ENCODE measurements around the gene RAP1GAP2.

The RAP1GAP2 gene

DNA sequence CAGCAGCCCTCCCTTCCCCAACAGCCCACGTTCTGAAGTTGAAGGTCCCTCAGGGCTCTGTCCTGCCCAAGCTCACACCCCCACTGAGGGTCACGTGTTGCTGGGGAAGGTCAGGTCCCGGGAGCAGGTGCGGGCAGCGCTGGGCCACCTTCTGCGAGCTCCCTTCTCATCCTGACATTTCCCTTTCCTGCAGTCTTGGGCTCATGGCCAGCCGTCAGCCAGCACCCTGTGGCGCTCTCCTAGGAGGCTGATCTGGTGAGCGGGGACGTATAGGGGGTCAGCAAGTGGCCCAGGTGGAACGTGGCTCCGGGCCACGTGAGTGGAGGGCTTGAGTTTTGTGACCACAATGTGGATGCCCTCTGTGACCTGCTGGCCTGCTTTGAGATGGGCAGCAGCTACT, 73.4 kb downstream of the RAP1GAP2 start (continued):
- TF ChIP-seq ZNF510 (tag by site-specific recombination; IDR thresholded peaks at IDR 0.05; ENCODE audit: insufficient replicate concordance) (no peak), ZNF354C (tag by site-specific recombination; IDR thresholded peaks at IDR 0.05; ENCODE audit: borderline replicate concordance, low read depth) (no peak), ZNF341 (tag by site-specific recombination; IDR thresholded peaks at IDR 0.05; ENCODE audit: low read depth) (no peak), ZNF324 (tag by site-specific recombination; IDR thresholded peaks at IDR 0.05) (no peak), ZNF629 (tag by site-specific recombination; IDR thresholded peaks at IDR 0.05) (no peak)
- TF ChIP-seq, protein P1, sequence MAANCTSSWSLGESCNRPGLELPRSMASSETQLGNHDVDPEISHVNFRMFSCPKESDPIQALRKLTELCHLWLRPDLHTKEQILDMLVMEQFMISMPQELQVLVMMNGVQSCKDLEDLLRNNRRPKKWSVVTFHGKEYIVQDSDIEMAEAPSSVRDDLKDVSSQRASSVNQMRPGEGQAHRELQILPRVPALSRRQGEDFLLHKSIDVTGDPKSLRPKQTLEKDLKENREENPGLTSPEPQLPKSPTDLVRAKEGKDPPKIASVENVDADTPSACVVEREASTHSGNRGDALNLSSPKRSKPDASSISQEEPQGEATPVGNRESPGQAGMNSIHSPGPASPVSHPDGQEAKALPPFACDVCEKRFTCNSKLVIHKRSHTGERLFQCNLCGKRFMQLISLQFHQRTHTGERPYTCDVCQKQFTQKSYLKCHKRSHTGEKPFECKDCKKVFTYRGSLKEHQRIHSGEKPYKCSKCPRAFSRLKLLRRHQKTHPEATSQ (tag by site-specific recombination; IDR thresholded peaks at IDR 0.05) = no peak
- TF ChIP-seq, protein P2, sequence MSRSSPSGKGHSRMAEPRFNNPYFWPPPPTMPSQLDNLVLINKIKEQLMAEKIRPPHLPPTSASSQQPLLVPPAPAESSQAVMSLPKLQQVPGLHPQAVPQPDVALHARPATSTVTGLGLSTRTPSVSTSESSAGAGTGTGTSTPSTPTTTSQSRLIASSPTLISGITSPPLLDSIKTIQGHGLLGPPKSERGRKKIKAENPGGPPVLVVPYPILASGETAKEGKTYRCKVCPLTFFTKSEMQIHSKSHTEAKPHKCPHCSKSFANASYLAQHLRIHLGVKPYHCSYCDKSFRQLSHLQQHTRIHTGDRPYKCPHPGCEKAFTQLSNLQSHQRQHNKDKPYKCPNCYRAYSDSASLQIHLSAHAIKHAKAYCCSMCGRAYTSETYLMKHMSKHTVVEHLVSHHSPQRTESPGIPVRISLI (tag by site-specific recombination; IDR thresholded peaks at IDR 0.05) = no peak

DNA sequence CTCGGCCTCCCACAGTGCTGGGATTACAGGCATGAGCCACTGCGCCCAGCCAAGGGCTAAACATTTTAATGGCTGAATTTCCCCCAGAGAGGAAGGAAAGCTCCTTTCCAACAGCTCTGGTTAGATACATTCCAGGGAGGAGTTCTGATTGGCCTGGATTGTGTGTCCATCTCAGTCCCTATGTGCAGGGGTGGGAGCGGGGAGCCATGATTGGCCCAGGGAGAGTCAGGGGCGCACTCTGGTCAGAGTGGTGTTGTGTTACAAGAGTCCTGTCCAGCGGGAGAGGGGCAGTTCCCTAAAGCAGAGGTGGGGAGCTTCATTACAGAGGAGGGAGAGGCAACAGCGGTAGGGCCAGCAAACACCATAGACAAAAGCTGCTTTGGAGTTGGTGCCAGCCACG, 75.0 kb downstream of the RAP1GAP2 start:
- Histone ChIP-seq H3K9me3 (ENCODE audit: control insufficient read depth, insufficient read depth, low read depth, low read length) (no peaks in the 10 kb centered on the region), H3K4me1 (ENCODE audit: control insufficient read depth, insufficient read depth, low read length) (no peaks in the 10 kb centered on the region), H3K4me3 (ENCODE audit: low read depth, low read length) (no peak overlapping the region), H3K36me3 (ENCODE audit: control insufficient read depth in 2 of 2, insufficient read depth in 1 of 2, low read length in 2 of 2) (no peaks in the 10 kb centered on the region), H3K27ac (ENCODE audit: extremely low read depth, low read depth, low read length) (no peak overlapping the region)
- ChIA-PET CTCF (interaction anchor here (1.1 to 1.5 kb wide), 2 partner anchors 21 to 23 kb away, joined by 3 to 4 read pairs; no protein-coding TSS in a partner anchor), POLR2A (no interaction called here)
- no peak for TF ChIP-seq ZNF621 (tag by site-specific recombination; IDR thresholded peaks at IDR 0.05)
- TF ChIP-seq ZNF843 (tag by site-specific recombination; IDR thresholded peaks at IDR 0.05) = no peak
- TF ChIP-seq SCRT2 (tag by site-specific recombination; IDR thresholded peaks at IDR 0.05) = no peak
- TF ChIP-seq, protein P3, sequence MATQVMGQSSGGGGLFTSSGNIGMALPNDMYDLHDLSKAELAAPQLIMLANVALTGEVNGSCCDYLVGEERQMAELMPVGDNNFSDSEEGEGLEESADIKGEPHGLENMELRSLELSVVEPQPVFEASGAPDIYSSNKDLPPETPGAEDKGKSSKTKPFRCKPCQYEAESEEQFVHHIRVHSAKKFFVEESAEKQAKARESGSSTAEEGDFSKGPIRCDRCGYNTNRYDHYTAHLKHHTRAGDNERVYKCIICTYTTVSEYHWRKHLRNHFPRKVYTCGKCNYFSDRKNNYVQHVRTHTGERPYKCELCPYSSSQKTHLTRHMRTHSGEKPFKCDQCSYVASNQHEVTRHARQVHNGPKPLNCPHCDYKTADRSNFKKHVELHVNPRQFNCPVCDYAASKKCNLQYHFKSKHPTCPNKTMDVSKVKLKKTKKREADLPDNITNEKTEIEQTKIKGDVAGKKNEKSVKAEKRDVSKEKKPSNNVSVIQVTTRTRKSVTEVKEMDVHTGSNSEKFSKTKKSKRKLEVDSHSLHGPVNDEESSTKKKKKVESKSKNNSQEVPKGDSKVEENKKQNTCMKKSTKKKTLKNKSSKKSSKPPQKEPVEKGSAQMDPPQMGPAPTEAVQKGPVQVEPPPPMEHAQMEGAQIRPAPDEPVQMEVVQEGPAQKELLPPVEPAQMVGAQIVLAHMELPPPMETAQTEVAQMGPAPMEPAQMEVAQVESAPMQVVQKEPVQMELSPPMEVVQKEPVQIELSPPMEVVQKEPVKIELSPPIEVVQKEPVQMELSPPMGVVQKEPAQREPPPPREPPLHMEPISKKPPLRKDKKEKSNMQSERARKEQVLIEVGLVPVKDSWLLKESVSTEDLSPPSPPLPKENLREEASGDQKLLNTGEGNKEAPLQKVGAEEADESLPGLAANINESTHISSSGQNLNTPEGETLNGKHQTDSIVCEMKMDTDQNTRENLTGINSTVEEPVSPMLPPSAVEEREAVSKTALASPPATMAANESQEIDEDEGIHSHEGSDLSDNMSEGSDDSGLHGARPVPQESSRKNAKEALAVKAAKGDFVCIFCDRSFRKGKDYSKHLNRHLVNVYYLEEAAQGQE (tag by site-specific recombination; IDR thresholded peaks at IDR 0.05) = no peak
- TF ChIP-seq, protein P1 (tag by site-specific recombination; IDR thresholded peaks at IDR 0.05) = no peak
- TF ChIP-seq ZBTB20 (tag by site-specific recombination; IDR thresholded peaks at IDR 0.05) = no peak
- TF ChIP-seq KLF10 (tag by site-specific recombination; IDR thresholded peaks at IDR 0.05) = no peak

DNA sequence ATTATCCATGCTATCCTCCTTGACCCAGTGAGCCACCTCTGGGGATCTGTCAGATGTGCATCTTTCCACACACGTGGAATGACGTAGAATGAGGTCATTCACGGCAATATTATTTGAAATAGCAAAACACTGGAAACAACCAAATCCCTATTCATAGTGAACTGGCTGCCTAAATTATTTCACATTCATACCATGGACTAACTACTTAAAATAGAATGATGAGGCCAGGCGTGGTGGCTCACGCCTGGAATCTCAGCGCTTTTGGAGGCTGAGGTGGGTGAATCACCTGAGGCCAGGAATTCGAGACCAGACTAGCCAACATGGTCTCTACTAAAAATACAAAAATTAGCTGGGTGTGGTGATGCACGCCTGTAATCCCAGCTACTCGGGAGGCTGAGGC, 75.5 kb downstream of the RAP1GAP2 start:
- CTCF ChIA-PET = interaction anchor here (1.1 to 1.5 kb wide), 2 partner anchors 22 to 23 kb away, joined by 3 to 4 read pairs; no protein-coding TSS in a partner anchor
- Histone ChIP-seq H3K4me3 (ENCODE audit: low read depth, low read length) (no peak overlapping the region), H3K9me3 (ENCODE audit: control insufficient read depth, insufficient read depth, low read depth, low read length) (no peaks in the 10 kb centered on the region), H3K36me3 (ENCODE audit: control insufficient read depth in 2 of 2, insufficient read depth in 1 of 2, low read length in 2 of 2) (no peaks in the 10 kb centered on the region), H3K27ac (ENCODE audit: extremely low read depth, low read depth, low read length) (no peak overlapping the region), H3K4me1 (ENCODE audit: control insufficient read depth, insufficient read depth, low read length) (no peaks in the 10 kb centered on the region)
- POLR2A ChIA-PET = no interaction called here
- TF ChIP-seq ZNF121 (tag by site-specific recombination; IDR thresholded peaks at IDR 0.05) (no peak), ZNF843 (tag by site-specific recombination; IDR thresholded peaks at IDR 0.05) (no peak), SCRT2 (tag by site-specific recombination; IDR thresholded peaks at IDR 0.05) (no peak), KLF8 (tag by site-specific recombination; IDR thresholded peaks at IDR 0.05) (no peak), KLF9 (tag by site-specific recombination; IDR thresholded peaks at IDR 0.05; ENCODE audit: low read depth) (no peak), ZNF2 (tag by site-specific recombination; IDR thresholded peaks at IDR 0.05) (no peak), GLI4 (tag by site-specific recombination; IDR thresholded peaks at IDR 0.05) (no peak), GFI1B (tag by site-specific recombination; IDR thresholded peaks at IDR 0.05) (no peak)
- TF ChIP-seq, protein P4, sequence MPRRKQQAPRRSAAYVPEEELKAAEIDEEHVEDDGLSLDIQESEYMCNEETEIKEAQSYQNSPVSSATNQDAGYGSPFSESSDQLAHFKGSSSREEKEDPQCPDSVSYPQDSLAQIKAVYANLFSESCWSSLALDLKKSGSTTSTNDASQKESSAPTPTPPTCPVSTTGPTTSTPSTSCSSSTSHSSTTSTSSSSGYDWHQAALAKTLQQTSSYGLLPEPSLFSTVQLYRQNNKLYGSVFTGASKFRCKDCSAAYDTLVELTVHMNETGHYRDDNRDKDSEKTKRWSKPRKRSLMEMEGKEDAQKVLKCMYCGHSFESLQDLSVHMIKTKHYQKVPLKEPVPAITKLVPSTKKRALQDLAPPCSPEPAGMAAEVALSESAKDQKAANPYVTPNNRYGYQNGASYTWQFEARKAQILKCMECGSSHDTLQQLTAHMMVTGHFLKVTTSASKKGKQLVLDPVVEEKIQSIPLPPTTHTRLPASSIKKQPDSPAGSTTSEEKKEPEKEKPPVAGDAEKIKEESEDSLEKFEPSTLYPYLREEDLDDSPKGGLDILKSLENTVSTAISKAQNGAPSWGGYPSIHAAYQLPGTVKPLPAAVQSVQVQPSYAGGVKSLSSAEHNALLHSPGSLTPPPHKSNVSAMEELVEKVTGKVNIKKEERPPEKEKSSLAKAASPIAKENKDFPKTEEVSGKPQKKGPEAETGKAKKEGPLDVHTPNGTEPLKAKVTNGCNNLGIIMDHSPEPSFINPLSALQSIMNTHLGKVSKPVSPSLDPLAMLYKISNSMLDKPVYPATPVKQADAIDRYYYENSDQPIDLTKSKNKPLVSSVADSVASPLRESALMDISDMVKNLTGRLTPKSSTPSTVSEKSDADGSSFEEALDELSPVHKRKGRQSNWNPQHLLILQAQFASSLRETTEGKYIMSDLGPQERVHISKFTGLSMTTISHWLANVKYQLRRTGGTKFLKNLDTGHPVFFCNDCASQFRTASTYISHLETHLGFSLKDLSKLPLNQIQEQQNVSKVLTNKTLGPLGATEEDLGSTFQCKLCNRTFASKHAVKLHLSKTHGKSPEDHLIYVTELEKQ (tag by site-specific recombination; IDR thresholded peaks at IDR 0.05; ENCODE audit: borderline replicate concordance) = no peak
- TF ChIP-seq, protein P5, sequence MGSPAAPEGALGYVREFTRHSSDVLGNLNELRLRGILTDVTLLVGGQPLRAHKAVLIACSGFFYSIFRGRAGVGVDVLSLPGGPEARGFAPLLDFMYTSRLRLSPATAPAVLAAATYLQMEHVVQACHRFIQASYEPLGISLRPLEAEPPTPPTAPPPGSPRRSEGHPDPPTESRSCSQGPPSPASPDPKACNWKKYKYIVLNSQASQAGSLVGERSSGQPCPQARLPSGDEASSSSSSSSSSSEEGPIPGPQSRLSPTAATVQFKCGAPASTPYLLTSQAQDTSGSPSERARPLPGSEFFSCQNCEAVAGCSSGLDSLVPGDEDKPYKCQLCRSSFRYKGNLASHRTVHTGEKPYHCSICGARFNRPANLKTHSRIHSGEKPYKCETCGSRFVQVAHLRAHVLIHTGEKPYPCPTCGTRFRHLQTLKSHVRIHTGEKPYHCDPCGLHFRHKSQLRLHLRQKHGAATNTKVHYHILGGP (tag by site-specific recombination; IDR thresholded peaks at IDR 0.05) = no peak
